Mammary epithelial cell (primary cell): ENCODE results near the gene ERC1.
"Not testable (repeated sequence)": the region's sequence is repeated elsewhere in the genome, so short reads cannot be mapped to it uniquely, and the experiment has no call there.

Source experiments
- CTCF ChIP-seq, 2 donors: IDR thresholded peaks in 1 of 2; conservative IDR thresholded peaks in 1 of 2; 2 replicates each; pipeline ENCODE4 v1.5.1; 2011 to 2012; ENCODE audit warnings: inconsistent platforms in 2 of 2, low read length in 2 of 2, mild to moderate bottlenecking in 2 of 2, control low read depth in 1 of 2, low read depth in 1 of 2; ENCODE audit not compliant: insufficient read depth in 1 of 2; ENCODE audit errors: extremely low read depth in 1 of 2
- EZH2 ChIP-seq: IDR thresholded peaks from 2 replicates; pipeline ENCODE4 v1.6.1; 2012; ENCODE audit warnings: low read length, inconsistent platforms, borderline replicate concordance

- TF ChIP-seq CTCF (conservative IDR thresholded peaks at IDR 0.05 in 1 of 2, IDR thresholded peaks at IDR 0.05 in 1 of 2; ENCODE audit: extremely low read depth in 1 of 2, insufficient read depth in 1 of 2, low read depth in 1 of 2, low read length in 2 of 2); EZH2: not testable (repeated sequence)
These were observed 155.7 kb downstream of the ERC1 start for GRCh38 chr12:1146758-1147157.
